Measurements from ENCODE around the gene CLCF1. TPM values are rescaled to one million over a fixed set of nuclear protein-coding genes. Genes with fewer than 3 reads are reported as not detected.

Gene CLCF1
- total and polyA plus RNA-seq, 2 of the 13 experiments (the other 11 are each of a cell fraction or from before 2014, with no cell fraction given): 0.49 to 0.78 TPM

GRCh38 chr11:67410369-67410831, 37.0 kb upstream of the CLCF1 start:
- ChIA-PET POLR2A (no interaction called here), CTCF (ENCODE audit: low intra/inter-chr PET ratio, low total read pairs) (no interaction called here)
- H3K27me3 ChIP-seq (ENCODE audit: control insufficient read depth in 1 of 2, insufficient read depth in 2 of 2, low read length in 2 of 2): peaks cover 8 to 44% of the 10 kb centered on the region in 2 experiments; a peak in 4 of 5 replicates
- peak overlapping the region in 2 of 3 experiments; percentile 12 to 56; a peak in 2 of 6 replicates for H3K4me3 ChIP-seq (replicated peaks in 1 of 3; ENCODE audit: insufficient read depth in 1 of 3, low read depth in 2 of 3, low read length in 3 of 3)
- no peak overlapping the region for H3K27ac ChIP-seq (ENCODE audit: extremely low read length, insufficient read depth, low read length)
- H4K20me1 ChIP-seq (ENCODE audit: insufficient read depth, low read length): no peaks in the 10 kb centered on the region
- no peak overlapping the region for H2AFZ ChIP-seq (ENCODE audit: low read length)
- H3K4me1 ChIP-seq (ENCODE audit: insufficient read depth, low read length): peaks cover 53% of the 10 kb centered on the region
- no peaks in the 10 kb centered on the region for H3K79me2 ChIP-seq (ENCODE audit: insufficient read depth, low read length)
- no peaks in the 10 kb centered on the region for H3K9me3 ChIP-seq (ENCODE audit: low read length)
- FAIRE-seq (no peak), DNase-seq (ENCODE audit: low spot score) (no peak), ATAC-seq (no peak)
- no peak overlapping the region; the same call in 1 of the 2 replicates for H3K9ac ChIP-seq (ENCODE audit: insufficient read depth, low read depth, low read length)
- 0% methylated on average over 2 of the region's 15 CpGs for WGBS (ENCODE audit: low lambda C conversion rate)
- no TSS peak for BruUV-seq (replicated peaks)
- H3K4me2 ChIP-seq (ENCODE audit: low read depth, low read length): peak overlapping the region; percentile 74
- H3K36me3 ChIP-seq (replicated peaks in 1 of 2; ENCODE audit: control insufficient read depth in 1 of 2, insufficient read depth in 2 of 2, low read length in 2 of 2): no peaks in the 10 kb centered on the region
- intact Hi-C loops (cut with micrococcal nuclease; ENCODE audit: unreplicated experiment) (no loop called here), in situ Hi-C loops (cut with HindIII; ENCODE audit: extremely low pct_ligation_motif_present, low pct_unique_long_range_greater_than_20kb) (no loop called here)
- TF ChIP-seq NONO (IDR thresholded peaks at IDR 0.05) (no peak), NONO (CRISPR knock-in tag; conservative IDR thresholded peaks at IDR 0.05) (no peak), ZFP37 (CRISPR knock-in tag; IDR thresholded peaks at IDR 0.05; ENCODE audit: borderline replicate concordance) (no peak), EED (CRISPR knock-in tag; IDR thresholded peaks at IDR 0.05) (no peak), PTBP1 (IDR thresholded peaks at IDR 0.05; ENCODE audit: low read depth, low read length, poor library complexity, severe bottlenecking) (no peak), RFXANK (CRISPR knock-in tag; IDR thresholded peaks at IDR 0.05) (no peak), NCOA5 (CRISPR knock-in tag; IDR thresholded peaks at IDR 0.05) (no peak), ZKSCAN8 (CRISPR knock-in tag; IDR thresholded peaks at IDR 0.05; ENCODE audit: borderline replicate concordance) (no peak), RNF2 (conservative IDR thresholded peaks at IDR 0.05; ENCODE audit: low read depth) (no peak), AGO2 (optimal IDR thresholded peaks at IDR 0.05; ENCODE audit: low read depth, low read length) (peak; percentile 41), GATAD2A (CRISPR knock-in tag; IDR thresholded peaks at IDR 0.05) (0 out of 2 replicates have a peak, but pooled peaks have one; percentile 1), ELK4 (CRISPR knock-in tag; IDR thresholded peaks at IDR 0.05; ENCODE audit: borderline replicate concordance) (no peak), ZNF10 (CRISPR knock-in tag; IDR thresholded peaks at IDR 0.05; ENCODE audit: borderline replicate concordance, low read depth) (no peak), ELF4 (CRISPR knock-in tag; IDR thresholded peaks at IDR 0.05; ENCODE audit: borderline replicate concordance) (no peak), PHF21A (CRISPR knock-in tag; IDR thresholded peaks at IDR 0.05) (no peak), ZNF772 (CRISPR knock-in tag; IDR thresholded peaks at IDR 0.05) (0 out of 2 replicates have a peak, but pooled peaks have one; percentile 43), NFE2 (CRISPR knock-in tag; IDR thresholded peaks at IDR 0.05) (no peak), MTA3 (CRISPR knock-in tag; IDR thresholded peaks at IDR 0.05) (no peak), ATF4 (CRISPR knock-in tag; IDR thresholded peaks at IDR 0.05) (no peak), ZNF224 (CRISPR knock-in tag; IDR thresholded peaks at IDR 0.05) (no peak), NFKBIZ (CRISPR knock-in tag; IDR thresholded peaks at IDR 0.05) (no peak), DMAP1 (CRISPR knock-in tag; IDR thresholded peaks at IDR 0.05) (no peak), ZNF34 (CRISPR knock-in tag; IDR thresholded peaks at IDR 0.05; ENCODE audit: borderline replicate concordance) (0 out of 2 replicates have a peak, but pooled peaks have one; percentile 34), POGK (CRISPR knock-in tag; conservative IDR thresholded peaks at IDR 0.05) (no peak), ZBTB7B (CRISPR knock-in tag; IDR thresholded peaks at IDR 0.05) (no peak), MTF2 (CRISPR knock-in tag; IDR thresholded peaks at IDR 0.05; ENCODE audit: borderline replicate concordance) (no peak)

Data from HepG2 (cell line).